Prostate gland (tissue), 2 donors: ENCODE data around the gene CRYZL1.

Source experiments
- POLR2A ChIP-seq: fragments of 450-650 bp; IDR thresholded peaks from one replicate; pipeline ENCODE4 v1.6.1; 2016; ENCODE audit warnings: antibody characterized with exemption, mild to moderate bottlenecking
- TF ChIP-seq, protein P1 (sequence below), 4 experiments: fragments of 200-600 bp in 2 of 4; fragments of 450-650 bp in 2 of 4; sonication (generic) in 2 of 4; IDR thresholded peaks; 1 replicate in 3 of 4; 2 replicates in 1 of 4; pipeline ENCODE4 v1.5.1; 2016 to 2019; ENCODE audit warnings: antibody characterized with exemption in 4 of 4, mild to moderate bottlenecking in 2 of 4, moderate library complexity in 2 of 4

DNA sequence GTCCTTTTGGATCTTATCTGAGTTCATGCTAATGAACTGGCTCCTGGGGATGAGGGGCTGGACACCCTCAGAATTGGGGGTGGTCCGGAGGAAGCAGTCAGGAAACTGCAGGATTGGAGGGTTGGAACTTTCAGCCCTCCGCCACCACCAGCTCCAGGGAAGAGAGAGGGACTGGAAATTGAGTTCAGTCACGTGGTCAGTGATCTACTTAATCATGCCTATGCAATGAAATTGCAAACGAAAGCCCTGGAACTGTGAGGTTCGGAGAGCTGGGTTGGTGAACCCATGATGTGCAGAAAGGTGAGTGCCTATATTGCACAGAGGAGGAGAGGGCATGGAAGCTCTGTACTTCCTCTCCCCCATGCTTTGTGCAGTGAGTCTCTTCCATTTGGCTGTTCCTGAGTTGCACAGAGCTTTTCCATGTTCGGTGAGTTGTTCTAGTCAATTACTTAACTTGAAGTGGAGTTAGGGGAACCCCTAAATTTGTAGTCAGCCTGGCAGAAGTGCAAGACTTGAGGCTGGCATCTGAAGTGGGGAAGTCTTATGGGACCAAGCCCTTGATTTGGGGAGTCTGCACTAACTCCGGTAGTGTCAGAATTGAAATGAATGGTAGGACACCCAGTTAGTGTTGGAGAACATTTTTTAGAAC, 17.5 kb upstream of the CRYZL1 start:
- TF ChIP-seq, protein P1, sequence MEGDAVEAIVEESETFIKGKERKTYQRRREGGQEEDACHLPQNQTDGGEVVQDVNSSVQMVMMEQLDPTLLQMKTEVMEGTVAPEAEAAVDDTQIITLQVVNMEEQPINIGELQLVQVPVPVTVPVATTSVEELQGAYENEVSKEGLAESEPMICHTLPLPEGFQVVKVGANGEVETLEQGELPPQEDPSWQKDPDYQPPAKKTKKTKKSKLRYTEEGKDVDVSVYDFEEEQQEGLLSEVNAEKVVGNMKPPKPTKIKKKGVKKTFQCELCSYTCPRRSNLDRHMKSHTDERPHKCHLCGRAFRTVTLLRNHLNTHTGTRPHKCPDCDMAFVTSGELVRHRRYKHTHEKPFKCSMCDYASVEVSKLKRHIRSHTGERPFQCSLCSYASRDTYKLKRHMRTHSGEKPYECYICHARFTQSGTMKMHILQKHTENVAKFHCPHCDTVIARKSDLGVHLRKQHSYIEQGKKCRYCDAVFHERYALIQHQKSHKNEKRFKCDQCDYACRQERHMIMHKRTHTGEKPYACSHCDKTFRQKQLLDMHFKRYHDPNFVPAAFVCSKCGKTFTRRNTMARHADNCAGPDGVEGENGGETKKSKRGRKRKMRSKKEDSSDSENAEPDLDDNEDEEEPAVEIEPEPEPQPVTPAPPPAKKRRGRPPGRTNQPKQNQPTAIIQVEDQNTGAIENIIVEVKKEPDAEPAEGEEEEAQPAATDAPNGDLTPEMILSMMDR (IDR thresholded peaks at IDR 0.05), result no peak
- no peak for TF ChIP-seq POLR2A
